Measurements from ENCODE around the gene FPR1.
"Not testable (repeated sequence)": the region's sequence is repeated elsewhere in the genome, so short reads cannot be mapped to it uniquely, and the experiment has no call there.

Gene FPR1

GRCh38 chr19:51779181-51779580 is 27.5 kb upstream of the FPR1 start:
- DNase-seq, result no peak

DNA sequence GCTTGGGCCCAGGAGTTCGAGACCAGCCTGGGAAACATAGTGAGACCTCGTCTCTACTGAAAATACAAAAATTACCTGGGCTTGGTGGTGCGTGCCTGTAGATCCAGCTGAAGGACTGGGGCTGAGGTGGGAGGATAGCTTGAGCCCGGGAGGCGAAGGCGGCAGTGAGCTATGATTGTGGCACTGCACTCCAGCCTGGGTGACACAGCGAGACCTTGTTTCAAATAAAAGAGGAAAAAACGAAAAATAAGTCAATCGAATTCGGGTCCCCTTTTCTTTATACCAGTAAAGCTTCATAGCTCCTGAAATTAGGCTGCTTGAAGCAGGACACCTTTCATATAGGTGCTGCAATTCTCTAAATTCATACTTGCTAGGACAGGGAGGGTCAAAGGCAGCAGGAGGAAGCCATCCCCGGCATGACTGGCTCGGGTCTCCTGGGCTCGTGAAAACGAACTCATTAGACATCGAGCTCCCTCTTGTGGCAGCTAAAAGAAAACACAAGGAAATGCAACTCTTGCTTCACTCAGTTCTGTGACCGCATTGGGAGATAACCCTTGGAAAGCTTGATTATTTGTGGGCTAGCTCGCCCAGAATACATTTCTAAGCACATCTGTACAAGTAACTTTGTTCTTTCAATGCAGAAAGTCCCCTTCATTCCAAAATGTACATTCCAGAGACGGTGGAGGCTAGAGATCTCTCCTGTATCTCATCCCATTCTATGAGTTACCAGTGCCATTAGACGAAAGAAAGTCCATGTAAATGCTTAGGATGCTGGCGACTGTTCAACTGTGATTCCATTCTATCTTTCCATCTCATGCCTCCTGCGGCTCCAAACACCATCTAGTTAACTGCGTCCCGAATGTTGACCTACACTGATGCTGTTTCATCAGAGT is 26.1 kb upstream of the FPR1 start:
- peak; percentile 48 for DNase-seq

DNA sequence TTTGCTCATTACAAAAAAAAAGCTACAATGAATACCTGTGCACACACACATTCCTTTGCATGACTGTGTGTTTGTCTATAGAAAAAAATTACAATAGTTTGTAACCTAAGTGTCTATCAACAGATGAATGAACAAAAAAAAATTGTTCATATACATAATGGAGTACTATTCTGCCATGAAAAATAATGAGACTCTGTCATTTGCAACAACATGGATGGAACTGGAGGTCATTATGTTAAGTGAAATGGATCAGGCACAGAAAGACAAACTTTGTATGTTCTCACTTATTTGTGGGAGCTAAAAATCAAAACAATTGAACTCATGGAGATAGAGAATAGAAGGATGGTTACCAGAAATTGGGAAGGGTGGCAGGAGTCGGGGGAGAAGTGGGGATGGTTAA is 24.9 kb upstream of the FPR1 start:
- not testable (repeated sequence) for DNase-seq

DNA sequence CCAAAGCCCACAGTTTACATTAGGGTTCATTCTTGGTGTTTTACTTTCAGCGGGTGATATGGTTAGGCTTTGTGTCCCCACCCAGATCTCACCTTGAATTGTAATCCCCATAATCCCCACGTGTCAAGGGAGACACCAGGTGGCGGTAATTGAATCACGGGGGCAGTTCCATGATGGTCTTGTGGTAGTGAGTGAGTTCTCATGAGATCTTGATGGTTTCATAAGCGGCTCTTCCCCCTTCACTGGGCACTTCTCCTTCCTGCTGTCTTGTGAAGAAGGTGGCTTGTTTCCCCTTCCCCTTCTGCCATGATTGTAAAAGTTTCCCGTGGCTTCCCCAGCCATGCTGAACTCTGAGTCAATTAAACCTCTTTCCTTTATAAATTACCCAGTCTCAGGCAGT is 21.3 kb upstream of the FPR1 start:
- no peak for DNase-seq

GRCh38 chr19:51771376-51772130 is 19.9 kb upstream of the FPR1 start:
- DNase-seq, result no peak

GRCh38 chr19:51766461-51766860 is 14.8 kb upstream of the FPR1 start:
- DNase-seq, result no peak

- DNase-seq, result no peak
Observed at GRCh38 chr19:51765086-51765485, 13.4 kb upstream of the FPR1 start.

GRCh38 chr19:51761696-51762095 is 10.0 kb upstream of the FPR1 start:
- no peak for DNase-seq

- DNase-seq, result no peak
Observed at GRCh38 chr19:51760697-51761356, 9.1 kb upstream of the FPR1 start, which contains the start of gene FPR2. TSS of gene FPR2 (plus strand) at chr19:51761180. CDS start at chr19:51768659, 7,479 bp downstream.

DNA sequence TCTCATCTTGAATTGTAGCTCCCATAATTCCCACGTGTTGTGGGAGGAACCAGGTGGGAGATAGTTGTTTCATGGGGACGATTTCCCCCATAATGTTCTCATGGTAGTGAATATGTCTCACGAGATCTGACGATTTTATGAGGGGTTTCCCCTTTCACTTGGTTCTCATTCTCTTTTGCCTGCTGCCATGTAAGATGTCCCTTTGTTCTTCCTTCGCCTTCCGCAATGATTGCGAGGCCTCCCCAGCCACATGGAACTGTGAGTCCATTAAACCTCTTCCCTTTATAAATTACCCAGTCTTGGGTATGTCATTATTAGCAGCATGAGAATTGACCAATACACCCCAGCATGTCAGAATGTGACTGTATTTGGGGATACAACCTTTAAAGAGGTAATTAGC is 3.9 kb upstream of the FPR1 start:
- no peak for DNase-seq

GRCh38 chr19:51754770-51755169 is 3.1 kb upstream of the FPR1 start:
- no peak for DNase-seq

DNA sequence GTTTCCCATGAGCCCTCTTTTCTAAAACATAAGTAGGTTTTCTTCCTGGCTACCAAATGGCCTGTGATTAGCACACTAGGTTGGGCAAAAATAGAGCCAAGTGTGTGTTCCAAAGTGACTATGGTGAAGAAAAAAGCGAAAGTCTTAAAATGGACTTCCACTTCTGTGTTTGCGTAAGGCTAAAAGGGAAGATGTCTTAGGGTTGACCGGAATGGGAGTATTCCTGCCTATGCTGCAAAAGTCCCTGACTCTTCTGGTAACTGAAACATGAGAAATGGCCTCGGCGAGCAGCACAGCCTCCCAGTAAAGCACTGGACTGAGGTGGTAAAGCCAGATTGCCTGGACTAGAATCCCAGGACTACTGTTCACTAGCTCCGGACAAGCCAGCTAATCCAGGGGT is 2.4 kb upstream of the FPR1 start:
- DNase-seq, result no peak

GRCh38 chr19:51750400-51751094 is 1.1 kb downstream of the FPR1 start:
- no peak for DNase-seq

DNA sequence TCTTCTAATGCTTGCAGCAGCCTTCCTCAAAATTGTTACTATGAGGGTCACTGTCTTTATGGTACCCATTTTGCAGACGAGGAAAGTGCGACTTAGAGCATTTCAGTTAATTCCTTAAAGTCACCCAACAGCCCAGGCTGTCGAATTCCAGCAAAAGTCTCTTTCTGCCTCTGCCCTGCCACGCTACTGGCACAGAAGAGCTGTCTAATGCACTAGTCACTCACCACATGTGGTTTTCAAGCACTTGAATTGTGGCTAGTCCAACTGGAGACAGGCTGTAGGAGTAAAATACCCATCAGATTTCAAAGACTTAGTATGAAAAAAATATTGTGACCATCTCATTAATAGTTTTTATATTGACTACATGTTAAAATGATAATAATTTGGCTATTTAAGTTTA is 1.7 kb downstream of the FPR1 start:
- DNase-seq, result no peak

GRCh38 chr19:51746731-51747130 is 4.9 kb downstream of the FPR1 start:
- no peak for DNase-seq

DNA sequence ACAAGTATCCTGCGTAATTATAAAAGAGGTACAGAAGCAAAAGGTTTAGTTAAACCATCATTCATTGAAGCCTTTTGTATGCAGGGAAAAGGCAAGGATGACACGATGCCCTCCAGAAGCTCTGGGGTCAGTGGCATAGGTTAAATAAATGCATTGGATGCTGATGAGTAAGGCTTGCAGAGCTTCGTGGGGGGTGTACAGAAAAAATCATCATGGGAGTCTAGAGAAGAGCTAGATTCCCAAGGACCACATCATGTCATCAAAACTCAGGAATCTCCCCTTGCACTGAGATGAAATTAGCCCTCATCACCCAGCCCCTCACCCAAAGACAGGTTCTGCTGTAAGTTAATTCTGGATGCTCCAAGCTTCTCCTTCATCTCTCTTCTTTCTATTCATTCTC is 8.3 kb downstream of the FPR1 start:
- DNase-seq, result no peak

GRCh38 chr19:51742789-51743188 is 8.9 kb downstream of the FPR1 start:
- DNase-seq, result no peak

GRCh38 chr19:51740356-51740755 is 11.3 kb downstream of the FPR1 start:
- DNase-seq, result no peak

GRCh38 chr19:51739466-51740213 is 12.0 kb downstream of the FPR1 start:
- no peak for DNase-seq

DNA sequence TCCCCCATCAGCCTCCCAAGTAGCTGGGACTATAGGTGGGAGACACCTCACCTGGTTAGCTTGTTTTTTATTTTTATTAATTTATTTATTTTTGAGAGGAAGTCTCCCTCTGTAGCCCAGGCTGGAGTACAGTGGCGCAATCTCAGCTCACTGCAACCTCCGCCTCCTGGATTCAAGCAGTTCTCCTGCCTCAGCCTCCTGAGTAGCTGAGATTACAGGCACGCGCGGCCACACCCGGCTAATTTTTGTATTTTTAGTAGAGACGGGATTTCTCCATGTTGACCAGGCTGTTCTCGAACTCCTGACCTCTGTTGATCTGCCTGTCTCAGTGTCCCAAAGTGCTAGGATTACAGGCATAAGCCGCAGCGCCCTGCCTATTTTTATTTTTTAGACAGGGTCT is 13.2 kb downstream of the FPR1 start:
- DNase-seq, result not testable (repeated sequence)

GRCh38 chr19:51737924-51738323 is 13.8 kb downstream of the FPR1 start:
- no peak for DNase-seq

- no peak for DNase-seq
Observed at GRCh38 chr19:51737389-51737788, 14.3 kb downstream of the FPR1 start.
